Brain microvascular endothelial cell (primary cell): ENCODE results near the gene HMCN2.

Experiments used
- DNase-seq: peaks from one replicate; pipeline ENCODE4 v3.0.0-alpha.2; 2020
- H3K27ac ChIP-seq: fragments of 250-450 bp; sonication (Bioruptor Pico); 2 replicates; pipeline ENCODE4 v1.5.1; 2020; ENCODE audit warnings: mild to moderate bottlenecking, moderate library complexity
- H3K27me3 ChIP-seq: fragments of 250-450 bp; sonication (Bioruptor Pico); replicated peaks from 2 replicates; pipeline ENCODE4 v1.5.1; 2020; ENCODE audit warnings: mild to moderate bottlenecking
- H3K36me3 ChIP-seq: fragments of 250-450 bp; sonication (Bioruptor Pico); replicated peaks from 2 replicates; pipeline ENCODE4 v1.5.1; 2020; ENCODE audit warnings: mild to moderate bottlenecking
- H3K4me3 ChIP-seq: 2 replicates; pipeline ENCODE4 v1.5.1; 2011; ENCODE audit warnings: low read depth, mild to moderate bottlenecking, control low read depth, low read length, moderate library complexity
- in situ Hi-C: cut with HindIII; loops from 2 replicates; pipeline ENCODE4 v1.10.0; 2017; ENCODE audit warnings: low sequenced_read_pairs, low pct_ligation_motif_present
- TF ChIP-seq, protein P1 (sequence below): IDR thresholded peaks from 2 replicates; pipeline ENCODE4 v1.5.1; 2011; ENCODE audit warnings: low read depth, mild to moderate bottlenecking, moderate library complexity, low read length, control low read depth, inconsistent platforms; ENCODE audit errors: missing control alignments

HMCN2 gene

DNA sequence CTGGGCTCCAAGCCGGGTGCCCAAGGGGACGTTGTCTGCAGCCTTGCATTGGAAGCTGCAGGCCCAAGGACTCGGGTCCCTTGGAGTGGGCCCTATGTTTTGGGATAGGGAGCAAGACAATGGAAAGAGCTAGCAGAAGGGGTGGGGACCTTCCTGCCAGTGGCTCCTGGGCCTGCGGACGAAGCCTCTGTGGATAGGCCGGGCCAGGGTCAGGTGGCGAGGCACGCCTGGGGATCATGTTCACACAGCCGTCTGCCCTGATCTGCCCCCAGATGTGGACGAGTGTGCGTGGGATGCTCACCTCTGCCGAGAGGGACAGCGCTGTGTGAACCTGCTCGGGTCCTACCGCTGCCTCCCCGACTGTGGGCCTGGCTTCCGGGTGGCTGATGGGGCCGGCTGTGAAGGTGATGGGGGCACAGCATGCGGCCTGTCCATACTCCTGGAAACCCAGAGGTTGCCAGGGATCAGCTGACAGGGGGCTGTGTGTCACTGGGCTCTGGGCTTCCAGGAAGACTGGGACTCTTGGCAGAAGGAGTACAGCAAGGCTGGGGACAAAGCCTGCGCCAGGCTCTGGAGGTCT is 162.6 kb downstream of the HMCN2 start:
- no peaks in the 10 kb centered on the region for H3K27me3 ChIP-seq
- H3K4me3 ChIP-seq = no peak overlapping the region
- no peak overlapping the region for H3K27ac ChIP-seq
- no peaks in the 10 kb centered on the region for H3K36me3 ChIP-seq
- in situ Hi-C loops = no loop called here
- TF ChIP-seq, protein P1, sequence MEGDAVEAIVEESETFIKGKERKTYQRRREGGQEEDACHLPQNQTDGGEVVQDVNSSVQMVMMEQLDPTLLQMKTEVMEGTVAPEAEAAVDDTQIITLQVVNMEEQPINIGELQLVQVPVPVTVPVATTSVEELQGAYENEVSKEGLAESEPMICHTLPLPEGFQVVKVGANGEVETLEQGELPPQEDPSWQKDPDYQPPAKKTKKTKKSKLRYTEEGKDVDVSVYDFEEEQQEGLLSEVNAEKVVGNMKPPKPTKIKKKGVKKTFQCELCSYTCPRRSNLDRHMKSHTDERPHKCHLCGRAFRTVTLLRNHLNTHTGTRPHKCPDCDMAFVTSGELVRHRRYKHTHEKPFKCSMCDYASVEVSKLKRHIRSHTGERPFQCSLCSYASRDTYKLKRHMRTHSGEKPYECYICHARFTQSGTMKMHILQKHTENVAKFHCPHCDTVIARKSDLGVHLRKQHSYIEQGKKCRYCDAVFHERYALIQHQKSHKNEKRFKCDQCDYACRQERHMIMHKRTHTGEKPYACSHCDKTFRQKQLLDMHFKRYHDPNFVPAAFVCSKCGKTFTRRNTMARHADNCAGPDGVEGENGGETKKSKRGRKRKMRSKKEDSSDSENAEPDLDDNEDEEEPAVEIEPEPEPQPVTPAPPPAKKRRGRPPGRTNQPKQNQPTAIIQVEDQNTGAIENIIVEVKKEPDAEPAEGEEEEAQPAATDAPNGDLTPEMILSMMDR = no peak
- DNase-seq = no peak

DNA sequence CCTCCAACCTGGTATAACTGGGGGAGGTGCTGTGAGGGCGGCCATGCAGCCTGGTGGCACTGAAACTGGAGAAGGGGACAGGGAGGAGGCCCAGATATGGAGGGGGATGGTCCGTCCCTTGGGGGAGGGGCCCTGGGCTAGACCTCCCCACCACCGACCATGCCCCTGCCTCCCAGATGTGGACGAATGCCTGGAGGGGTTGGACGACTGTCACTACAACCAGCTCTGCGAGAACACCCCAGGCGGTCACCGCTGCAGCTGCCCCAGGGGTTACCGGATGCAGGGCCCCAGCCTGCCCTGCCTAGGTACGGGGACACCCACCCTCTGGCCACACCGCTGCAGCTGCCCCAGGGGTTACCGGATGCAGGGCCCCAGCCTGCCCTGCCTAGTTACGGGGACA is 163.8 kb downstream of the HMCN2 start:
- DNase-seq = no peak
- TF ChIP-seq, protein P1 = no peak
- in situ Hi-C loops = no loop called here
- H3K27ac ChIP-seq = no peak overlapping the region
- no peaks in the 10 kb centered on the region for H3K36me3 ChIP-seq
- H3K4me3 ChIP-seq = no peak overlapping the region
- no peaks in the 10 kb centered on the region for H3K27me3 ChIP-seq

DNA sequence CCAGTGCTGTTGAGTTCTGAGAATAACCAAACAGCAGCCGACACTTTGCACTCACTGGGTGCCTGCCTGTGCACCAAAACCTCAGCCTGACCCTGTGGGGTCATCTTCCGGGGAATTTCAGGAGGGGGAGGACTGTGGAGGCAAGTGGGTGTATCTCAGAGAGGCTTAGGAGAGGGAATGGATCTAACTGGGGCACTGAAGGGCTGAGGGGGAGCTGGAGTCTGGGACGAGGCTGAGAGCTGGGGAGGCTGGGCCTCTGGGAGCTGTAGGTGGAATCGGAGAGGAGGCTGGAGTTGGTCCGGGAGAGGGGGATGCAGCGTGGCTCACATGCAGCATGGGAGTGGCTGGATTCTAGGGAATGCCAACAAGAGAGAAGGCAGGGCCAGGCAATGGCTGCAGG is 164.3 kb downstream of the HMCN2 start:
- TF ChIP-seq, protein P1 = no peak
- H3K4me3 ChIP-seq = no peak overlapping the region
- no peak for DNase-seq
- no peaks in the 10 kb centered on the region for H3K27me3 ChIP-seq
- in situ Hi-C loops = no loop called here
- no peaks in the 10 kb centered on the region for H3K36me3 ChIP-seq
- H3K27ac ChIP-seq = no peak overlapping the region

DNA sequence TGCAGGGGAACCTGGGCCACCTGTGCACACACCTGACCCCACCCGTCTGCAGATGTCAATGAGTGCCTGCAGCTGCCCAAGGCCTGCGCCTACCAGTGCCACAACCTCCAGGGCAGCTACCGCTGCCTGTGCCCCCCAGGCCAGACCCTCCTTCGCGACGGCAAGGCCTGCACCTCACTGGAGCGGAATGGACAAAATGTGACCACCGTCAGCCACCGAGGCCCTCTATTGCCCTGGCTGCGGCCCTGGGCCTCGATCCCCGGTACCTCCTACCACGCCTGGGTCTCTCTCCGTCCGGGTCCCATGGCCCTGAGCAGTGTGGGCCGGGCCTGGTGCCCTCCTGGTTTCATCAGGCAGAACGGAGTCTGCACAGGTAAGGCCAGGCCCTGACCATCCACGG is 164.7 kb downstream of the HMCN2 start:
- DNase-seq = no peak
- Histone ChIP-seq H3K4me3 (no peak overlapping the region), H3K27me3 (no peaks in the 10 kb centered on the region), H3K27ac (no peak overlapping the region), H3K36me3 (no peaks in the 10 kb centered on the region)
- TF ChIP-seq, protein P1 = no peak
- in situ Hi-C loops = no loop called here

DNA sequence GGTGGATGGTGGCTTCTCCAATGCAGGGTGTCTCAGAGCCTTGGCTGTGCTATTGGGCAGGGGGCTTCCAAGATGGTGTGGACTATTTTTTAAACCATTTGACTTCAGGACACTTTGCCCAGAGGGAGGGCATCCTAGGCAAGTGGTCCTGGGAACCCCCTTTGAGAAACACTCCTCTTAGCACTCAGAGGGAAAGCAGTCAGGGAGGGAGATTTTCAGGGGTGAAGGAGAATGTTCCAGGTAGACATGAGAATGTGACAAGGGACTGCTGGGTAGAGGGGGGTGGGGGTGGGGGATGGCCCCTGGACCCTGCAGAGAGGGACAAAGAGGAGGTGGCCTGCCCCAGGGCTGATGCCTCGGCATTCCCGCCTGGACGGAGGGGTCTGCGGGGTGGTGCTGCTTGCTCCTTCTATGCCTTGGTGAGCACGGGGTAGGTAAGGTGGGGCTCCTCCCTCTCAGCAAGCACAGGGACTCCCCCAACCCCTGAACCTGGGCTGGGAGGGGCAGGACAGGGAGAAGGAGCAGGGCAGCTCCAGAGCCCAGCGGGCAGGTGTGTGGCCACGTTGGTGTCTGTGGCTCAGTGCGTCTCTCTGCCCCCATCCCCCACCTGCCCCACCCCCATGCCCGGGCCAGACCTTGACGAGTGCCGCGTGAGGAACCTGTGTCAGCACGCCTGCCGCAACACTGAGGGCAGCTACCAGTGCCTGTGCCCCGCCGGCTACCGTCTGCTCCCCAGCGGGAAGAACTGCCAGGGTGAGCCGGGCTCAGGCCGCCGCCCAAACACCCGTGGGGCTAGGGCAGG is 165.4 kb downstream of the HMCN2 start:
- TF ChIP-seq, protein P1 = no peak
- in situ Hi-C loops = no loop called here
- Histone ChIP-seq H3K36me3 (no peaks in the 10 kb centered on the region), H3K27me3 (no peaks in the 10 kb centered on the region), H3K27ac (no peak overlapping the region), H3K4me3 (no peak overlapping the region)
- no peak for DNase-seq
